ENCODE results near the gene PFDN4.
A peak's percentile ranks its signal among the peaks of the same experiment; 100 is the strongest.

PFDN4 gene
- 15.8 to 46.7 reads per million in 2 experiments for total RNA-seq

- peak; percentile 51 for DNase-seq (ENCODE audit: low read depth)
Observed at GRCh38 chr20:54207743-54208547, at the start of gene PFDN4. Gene PFDN4, plus strand, starts transcription at chr20:54208087. Its CDS starts 14 bp downstream, at chr20:54208101.

GRCh38 chr20:54158226-54158625, 49.7 kb upstream of the PFDN4 start:
- no peak for DNase-seq (ENCODE audit: low read depth)

GRCh38 chr20:54158856-54159418, 49.0 kb upstream of the PFDN4 start:
- DNase-seq (ENCODE audit: low read depth): no peak

GRCh38 chr20:54160065-54161007, 47.6 kb upstream of the PFDN4 start:
- no peak for DNase-seq (ENCODE audit: low read depth)

GRCh38 chr20:54161008-54161820, 46.7 kb upstream of the PFDN4 start:
- DNase-seq (ENCODE audit: low read depth): no peak

- DNase-seq (ENCODE audit: low read depth): no peak
Observed at GRCh38 chr20:54161821-54162149, 46.1 kb upstream of the PFDN4 start.

GRCh38 chr20:54162378-54163009, 45.4 kb upstream of the PFDN4 start:
- DNase-seq (ENCODE audit: low read depth): no peak

- no peak for DNase-seq (ENCODE audit: low read depth)
Observed at GRCh38 chr20:54163402-54163801, 44.5 kb upstream of the PFDN4 start.

GRCh38 chr20:54165014-54165413, 42.9 kb upstream of the PFDN4 start:
- no peak for DNase-seq (ENCODE audit: low read depth)

- no peak for DNase-seq (ENCODE audit: low read depth)
Observed at GRCh38 chr20:54165803-54166202, 42.1 kb upstream of the PFDN4 start.

GRCh38 chr20:54166987-54167662, 40.8 kb upstream of the PFDN4 start:
- no peak for DNase-seq (ENCODE audit: low read depth)

- DNase-seq (ENCODE audit: low read depth): no peak
Observed at GRCh38 chr20:54167909-54168872, 39.7 kb upstream of the PFDN4 start.

- DNase-seq (ENCODE audit: low read depth): no peak
Observed at GRCh38 chr20:54168961-54169862, 38.7 kb upstream of the PFDN4 start.

- no peak for DNase-seq (ENCODE audit: low read depth)
Observed at GRCh38 chr20:54170026-54170471, 37.8 kb upstream of the PFDN4 start.

- no peak for DNase-seq (ENCODE audit: low read depth)
Observed at GRCh38 chr20:54170963-54171362, 36.9 kb upstream of the PFDN4 start.

GRCh38 chr20:54172532-54172855, 35.4 kb upstream of the PFDN4 start:
- DNase-seq (ENCODE audit: low read depth): no peak

- no peak for DNase-seq (ENCODE audit: low read depth)
Observed at GRCh38 chr20:54172856-54173652, 34.8 kb upstream of the PFDN4 start.
